Measurements from ENCODE around the gene TRAK1. TPM values are rescaled to one million over a fixed set of nuclear protein-coding genes. Genes with fewer than 3 reads are reported as not detected.

Gene TRAK1
- total RNA-seq, 2 donors from 2014 or later: 32.3 to 48.0 TPM

GRCh38 chr3:42224658-42225421, 133.7 kb downstream of the TRAK1 start:
- Mint-ChIP-seq H3K9me3 (no peaks in the 10 kb centered on the region), H3K4me3 (no peak overlapping the region), H3K27ac (no peak overlapping the region), H3K27me3 (no peaks in the 10 kb centered on the region), H3K36me3 (peaks cover 12% of the 10 kb centered on the region), H3K4me1 (ENCODE audit: low read depth in 2 of 2) (peaks cover 0 to 9% of the 10 kb centered on the region in 2 donors)
- no peak for ATAC-seq
- DNase-seq (ENCODE audit: low spot score): no peak

GRCh38 chr3:42225486-42226363, 134.6 kb downstream of the TRAK1 start:
- DNase-seq (ENCODE audit: low spot score): no peak
- H3K4me1 Mint-ChIP-seq (ENCODE audit: low read depth in 2 of 2): peaks cover 0 to 9% of the 10 kb centered on the region in 2 donors
- no peaks in the 10 kb centered on the region for H3K9me3 Mint-ChIP-seq
- H3K36me3 Mint-ChIP-seq: peaks cover 12% of the 10 kb centered on the region
- no peak overlapping the region for H3K4me3 Mint-ChIP-seq
- no peak overlapping the region for H3K27ac Mint-ChIP-seq
- no peaks in the 10 kb centered on the region for H3K27me3 Mint-ChIP-seq
- no peak for ATAC-seq

DNA sequence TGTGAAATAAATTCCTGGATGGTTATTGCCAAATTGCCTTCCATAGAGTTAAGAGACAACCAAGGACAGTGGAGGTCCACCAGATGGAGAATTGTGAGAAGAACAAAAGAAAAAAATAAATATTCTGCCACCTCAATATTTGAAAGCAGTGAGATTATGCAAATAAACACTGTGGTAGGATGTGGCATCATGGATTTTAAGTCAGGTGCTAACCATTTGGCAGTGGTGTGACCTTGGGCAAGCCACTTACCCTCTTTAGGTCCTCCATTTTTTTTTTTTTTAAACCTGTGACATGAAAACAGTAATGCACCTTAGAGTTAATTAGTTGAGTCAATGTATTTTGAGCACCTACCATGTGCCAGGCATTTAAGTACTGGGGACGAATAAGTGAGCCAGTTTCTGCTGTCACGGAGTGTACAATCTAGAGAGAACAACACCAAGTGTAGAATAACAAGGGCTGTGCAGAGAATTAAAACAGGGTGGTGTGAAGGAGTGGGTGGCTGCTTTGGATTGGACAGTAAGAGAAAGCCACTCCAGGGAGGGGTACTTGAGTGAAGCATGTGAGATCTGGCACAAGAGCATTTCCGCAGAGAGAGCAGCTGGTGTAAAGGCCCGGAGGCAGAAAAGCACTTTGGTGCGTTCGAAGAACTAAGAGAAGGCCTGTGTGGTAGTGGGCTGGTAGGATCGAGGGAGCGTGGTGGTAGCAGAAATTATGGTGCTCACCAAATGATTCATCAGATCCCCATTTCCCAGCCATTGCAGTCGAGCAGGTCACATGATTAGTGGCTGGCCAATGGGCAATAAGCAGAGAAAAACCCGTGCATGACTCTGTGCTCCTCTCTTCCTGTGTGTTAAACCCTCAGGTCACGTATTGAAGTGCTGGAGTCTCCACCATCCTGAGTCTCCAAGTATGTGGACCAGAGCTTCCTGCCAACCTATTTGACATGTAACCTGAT, 135.6 kb downstream of the TRAK1 start:
- H3K27me3 Mint-ChIP-seq: no peaks in the 10 kb centered on the region
- peaks cover 12% of the 10 kb centered on the region for H3K36me3 Mint-ChIP-seq
- DNase-seq (ENCODE audit: low spot score): no peak
- H3K4me3 Mint-ChIP-seq: no peak overlapping the region
- peaks cover 0 to 9% of the 10 kb centered on the region in 2 donors for H3K4me1 Mint-ChIP-seq (ENCODE audit: low read depth in 2 of 2)
- no peaks in the 10 kb centered on the region for H3K9me3 Mint-ChIP-seq
- peak in 1 of 2 donors; percentile 59 for ATAC-seq
- no peak overlapping the region for H3K27ac Mint-ChIP-seq

GRCh38 chr3:42228796-42229195, 137.6 kb downstream of the TRAK1 start:
- no peak for ATAC-seq
- H3K4me3 Mint-ChIP-seq: no peak overlapping the region
- peaks cover 11% of the 10 kb centered on the region for H3K36me3 Mint-ChIP-seq
- peaks cover 0 to 9% of the 10 kb centered on the region in 2 donors for H3K4me1 Mint-ChIP-seq (ENCODE audit: low read depth in 2 of 2)
- DNase-seq (ENCODE audit: low spot score): no peak
- H3K9me3 Mint-ChIP-seq: no peaks in the 10 kb centered on the region
- H3K27me3 Mint-ChIP-seq: no peaks in the 10 kb centered on the region
- H3K27ac Mint-ChIP-seq: no peak overlapping the region

DNA sequence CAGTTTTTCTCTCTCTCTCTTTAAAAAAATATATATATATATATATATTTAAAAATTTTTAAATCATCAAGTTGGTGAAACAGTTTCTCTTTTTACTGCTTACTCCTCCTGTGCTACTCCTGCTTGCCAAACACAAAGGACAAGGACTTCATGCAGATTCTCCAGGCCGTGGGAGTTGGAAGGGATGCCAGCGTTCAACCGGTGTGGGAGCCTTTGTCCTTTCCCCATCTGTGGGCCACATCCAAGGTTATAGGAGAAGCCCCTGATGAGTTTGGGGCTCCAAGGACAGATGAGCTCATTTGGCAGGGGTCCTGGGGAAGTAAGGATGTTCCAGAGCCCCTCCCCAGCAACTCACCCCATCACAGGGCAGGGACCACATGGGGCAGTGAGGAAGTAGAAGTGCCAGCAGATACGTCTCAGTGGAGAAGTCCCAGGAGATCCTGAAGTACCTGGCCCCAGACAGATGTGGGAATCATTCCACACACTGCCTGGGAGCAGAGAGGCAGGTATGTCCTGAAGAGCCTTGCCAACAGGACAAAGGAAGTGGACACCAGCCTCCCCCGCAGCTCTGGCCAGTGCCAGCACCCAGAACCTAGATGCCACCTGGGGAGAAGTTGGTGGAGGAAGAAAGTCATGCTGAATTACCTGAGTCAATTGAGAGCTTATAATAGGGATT, 138.2 kb downstream of the TRAK1 start:
- Mint-ChIP-seq H3K36me3 (peaks cover 5% of the 10 kb centered on the region), H3K4me3 (no peak overlapping the region), H3K9me3 (no peaks in the 10 kb centered on the region), H3K4me1 (ENCODE audit: low read depth in 2 of 2) (peaks cover 0 to 9% of the 10 kb centered on the region in 2 donors), H3K27me3 (peaks cover 5 to 6% of the 10 kb centered on the region in 2 donors), H3K27ac (no peak overlapping the region)
- DNase-seq (ENCODE audit: low spot score): no peak
- no peak for ATAC-seq

DNA sequence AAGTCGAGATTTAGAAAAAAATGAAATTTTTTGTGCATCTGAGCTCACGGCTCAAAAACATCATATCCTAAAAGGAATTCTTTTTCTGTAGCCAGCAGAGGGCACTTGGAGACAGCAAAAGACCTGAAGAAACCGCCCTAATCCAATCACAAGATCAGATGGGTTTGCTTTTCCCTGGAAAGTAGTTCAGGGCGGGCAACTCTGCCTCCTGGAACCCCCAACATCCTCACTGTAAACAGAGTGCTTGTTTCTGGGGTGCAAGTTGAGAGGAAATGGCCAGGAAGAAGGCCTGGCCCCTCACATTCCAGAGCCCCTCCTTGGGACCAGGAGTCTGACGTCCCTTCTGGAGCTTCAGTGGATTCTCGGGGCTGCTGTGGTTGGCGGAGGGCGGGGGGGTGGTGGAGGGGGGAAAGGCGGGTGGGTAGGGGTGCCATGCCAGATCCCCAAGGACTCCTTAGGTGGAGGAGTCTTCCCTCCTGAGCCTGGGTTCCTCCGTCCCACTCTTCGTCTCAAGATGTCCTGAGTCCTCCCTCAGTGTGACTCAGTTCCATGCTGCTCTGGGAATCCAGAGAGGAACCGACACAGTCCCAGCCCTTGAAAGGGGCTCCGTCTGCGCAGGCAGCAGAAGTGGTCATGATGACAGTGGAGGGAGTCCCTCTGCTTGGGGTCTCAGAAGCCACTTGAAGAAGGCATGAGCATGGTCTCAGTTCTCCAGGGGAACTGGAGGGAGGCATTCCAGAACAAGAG, 139.0 kb downstream of the TRAK1 start:
- Mint-ChIP-seq H3K4me3 (no peak overlapping the region), H3K9me3 (no peaks in the 10 kb centered on the region), H3K27ac (no peak overlapping the region), H3K27me3 (peaks cover 11 to 13% of the 10 kb centered on the region in 2 donors), H3K4me1 (ENCODE audit: low read depth in 2 of 2) (peaks cover 0 to 9% of the 10 kb centered on the region in 2 donors), H3K36me3 (peaks cover 4% of the 10 kb centered on the region)
- DNase-seq (ENCODE audit: low spot score) (no peak), ATAC-seq (no peak)

DNA sequence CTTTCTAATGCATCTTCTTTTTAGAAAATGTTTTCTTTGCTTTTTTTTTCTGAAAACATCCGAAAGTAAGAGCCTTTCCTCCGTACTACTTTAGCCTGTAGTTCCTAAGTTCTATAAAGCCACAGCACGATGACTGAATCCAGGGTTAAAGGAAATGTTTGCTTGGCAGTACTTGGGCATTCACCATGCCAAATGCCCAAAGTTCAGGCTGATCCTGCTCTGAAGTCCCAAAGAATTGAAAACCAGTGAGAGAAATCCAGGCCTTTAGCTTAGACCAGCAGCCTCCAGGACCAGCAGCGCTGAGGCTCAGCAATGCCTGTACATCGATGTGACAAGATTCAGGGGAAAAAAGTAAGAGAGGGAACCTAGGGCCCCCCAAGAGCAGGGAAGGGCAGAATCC, 139.7 kb downstream of the TRAK1 start:
- Mint-ChIP-seq H3K4me1 (ENCODE audit: low read depth in 2 of 2) (peaks cover 0 to 9% of the 10 kb centered on the region in 2 donors), H3K27ac (no peak overlapping the region), H3K27me3 (peaks cover 17 to 20% of the 10 kb centered on the region in 2 donors), H3K36me3 (peaks cover 4% of the 10 kb centered on the region), H3K4me3 (no peak overlapping the region), H3K9me3 (no peaks in the 10 kb centered on the region)
- ATAC-seq (no peak), DNase-seq (ENCODE audit: low spot score) (no peak)

- H3K36me3 Mint-ChIP-seq: peaks cover 10% of the 10 kb centered on the region
- H3K27me3 Mint-ChIP-seq: peaks cover 32 to 41% of the 10 kb centered on the region in 2 donors
- no peak overlapping the region for H3K27ac Mint-ChIP-seq
- no peaks in the 10 kb centered on the region for H3K4me1 Mint-ChIP-seq (ENCODE audit: low read depth in 2 of 2)
- ATAC-seq (no peak), DNase-seq (ENCODE audit: low spot score) (no peak)
- H3K9me3 Mint-ChIP-seq: no peaks in the 10 kb centered on the region
- H3K4me3 Mint-ChIP-seq: no peak overlapping the region
Measured at GRCh38 chr3:42235532-42235931, 144.4 kb downstream of the TRAK1 start.

GRCh38 chr3:42236611-42237010, 145.5 kb downstream of the TRAK1 start:
- Mint-ChIP-seq H3K4me3 (no peak overlapping the region), H3K27ac (no peak overlapping the region), H3K27me3 (peaks cover 35 to 41% of the 10 kb centered on the region in 2 donors), H3K9me3 (no peaks in the 10 kb centered on the region), H3K36me3 (peaks cover 10% of the 10 kb centered on the region), H3K4me1 (ENCODE audit: low read depth in 2 of 2) (no peaks in the 10 kb centered on the region)
- DNase-seq (ENCODE audit: low spot score) (no peak), ATAC-seq (no peak)

GRCh38 chr3:42246091-42246490, 154.9 kb downstream of the TRAK1 start:
- Mint-ChIP-seq H3K9me3 (no peaks in the 10 kb centered on the region), H3K27ac (no peak overlapping the region), H3K36me3 (no peaks in the 10 kb centered on the region), H3K27me3 (peaks cover 26 to 35% of the 10 kb centered on the region in 2 donors), H3K4me3 (no peak overlapping the region), H3K4me1 (ENCODE audit: low read depth in 2 of 2) (no peaks in the 10 kb centered on the region)
- no peak for DNase-seq (ENCODE audit: low spot score)
- no peak for ATAC-seq

GRCh38 chr3:42247576-42248027, 156.4 kb downstream of the TRAK1 start:
- no peak overlapping the region for H3K4me3 Mint-ChIP-seq
- no peak overlapping the region for H3K27ac Mint-ChIP-seq
- no peaks in the 10 kb centered on the region for H3K9me3 Mint-ChIP-seq
- no peaks in the 10 kb centered on the region for H3K36me3 Mint-ChIP-seq
- peaks cover 28 to 40% of the 10 kb centered on the region in 2 donors for H3K27me3 Mint-ChIP-seq
- DNase-seq (ENCODE audit: low spot score): no peak
- peak in 1 of 2 donors; percentile 48 for ATAC-seq
- H3K4me1 Mint-ChIP-seq (ENCODE audit: low read depth in 2 of 2): no peaks in the 10 kb centered on the region

GRCh38 chr3:42250761-42251160, 159.6 kb downstream of the TRAK1 start:
- no peak overlapping the region for H3K4me3 Mint-ChIP-seq
- H3K9me3 Mint-ChIP-seq: no peaks in the 10 kb centered on the region
- DNase-seq (ENCODE audit: low spot score): no peak
- H3K27me3 Mint-ChIP-seq: peaks cover 30 to 49% of the 10 kb centered on the region in 2 donors
- ATAC-seq: no peak
- H3K4me1 Mint-ChIP-seq (ENCODE audit: low read depth in 2 of 2): no peaks in the 10 kb centered on the region
- no peaks in the 10 kb centered on the region for H3K36me3 Mint-ChIP-seq
- H3K27ac Mint-ChIP-seq: no peak overlapping the region
